Activated CD4-positive, alpha-beta T cell treated with anti-CD3 and anti-CD28 coated beads, Interleukin-2, amount 10 ng/mL, durations not matched to agents 7 days and 5 days (primary cell): ENCODE data around the gene SLTM. TPM values are rescaled to one million over a fixed set of nuclear protein-coding genes. Genes with fewer than 3 reads are reported as not detected.

Experiments
- total RNA-seq, 2 experiments: library from RNA; stranded (reverse); gene quantifications; one replicate each; pipeline ENCODE4 v1.2.3, GENCODE V29; 2021

The SLTM gene
- total RNA-seq, 2 experiments from 2014 or later, result 116 to 128 TPM

Other genes with a start within 250 kb of the SLTM start
- gene ADAM10, start 184.0 kb downstream of the SLTM start, total RNA-seq, result 100 to 1,000 TPM; 140 to 170 TPM
- 10 to 100 TPM; 12.5 to 17.5 TPM for gene MINDY2, start 162.4 kb downstream of the SLTM start, total RNA-seq
- 10 to 100 TPM; 39.2 to 44.2 TPM for gene RNF111, start 54.0 kb upstream of the SLTM start, total RNA-seq
- gene CCNB2, start 171.5 kb upstream of the SLTM start, total RNA-seq, result 100 to 1,000 TPM in 1 of 2 experiments, 10 to 100 TPM in 1; 94.1 to 107 TPM